Measurements from ENCODE around the gene NRIP1.

The NRIP1 gene

DNA sequence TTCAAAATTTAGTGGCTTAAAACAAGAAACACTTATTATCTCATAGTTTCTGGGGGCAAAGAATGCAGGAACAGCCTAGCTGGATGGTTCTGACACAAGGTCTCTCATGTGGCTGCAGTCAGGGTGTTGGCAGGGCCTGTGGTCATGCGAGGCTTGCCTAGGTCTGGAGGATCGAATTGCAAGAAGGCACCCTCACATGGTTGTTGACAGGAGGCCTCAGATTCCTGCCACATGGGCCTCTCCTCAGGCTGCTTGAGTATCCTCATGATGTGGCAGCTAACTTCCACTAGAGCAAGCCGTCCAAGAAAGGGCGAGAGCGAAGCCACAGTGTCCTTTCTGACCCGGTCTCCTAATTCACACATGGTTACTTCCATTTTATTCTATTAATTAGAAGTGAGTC, 6.2 kb upstream of the NRIP1 start:
- Histone ChIP-seq H2AK5ac (ENCODE audit: low read length, severe bottlenecking) (no peak overlapping the region), H2BK120ac (ENCODE audit: low read depth, low read length) (no peak overlapping the region), H3K4me2 (ENCODE audit: low read length, poor library complexity, severe bottlenecking) (no peak overlapping the region), H2BK5ac (ENCODE audit: low read depth, low read length, poor library complexity, severe bottlenecking) (no peak overlapping the region), H4K8ac (ENCODE audit: low read length) (no peak overlapping the region), H3K9ac (ENCODE audit: low read length) (no peak overlapping the region), H3K14ac (ENCODE audit: low read length in 2 of 2) (no peak overlapping the region), H3K4me1 (ENCODE audit: control insufficient read depth, insufficient read depth, low read depth, low read length) (no peaks in the 10 kb centered on the region), H3K27me3 (ENCODE audit: control insufficient read depth in 1 of 2, insufficient read depth in 1 of 2, low read length in 2 of 2) (no peaks in the 10 kb centered on the region), H3K23ac (ENCODE audit: low read length in 2 of 2) (no peak overlapping the region), H2BK12ac (ENCODE audit: low read length in 2 of 2) (no peak overlapping the region), H3K79me1 (replicated peaks; ENCODE audit: low read length, poor library complexity, severe bottlenecking) (no peaks in the 10 kb centered on the region), H4K91ac (ENCODE audit: low read length) (no peak overlapping the region), H2AFZ (ENCODE audit: low read depth, low read length) (no peak overlapping the region), H3K18ac (ENCODE audit: low read depth in 1 of 2, low read length in 2 of 2) (no peak overlapping the region), H3K27ac (ENCODE audit: low read length, poor library complexity, severe bottlenecking) (no peak overlapping the region), H3K4ac (ENCODE audit: low read depth in 1 of 2, low read length in 2 of 2) (no peak overlapping the region), H3K4me3 (ENCODE audit: insufficient read depth in 1 of 2, low read depth in 1 of 2, low read length in 2 of 2) (no peak overlapping the region), H3K36me3 (ENCODE audit: control insufficient read depth in 1 of 2, insufficient read depth in 2 of 2, low read depth in 1 of 2, low read length in 2 of 2) (no peaks in the 10 kb centered on the region), H2BK15ac (ENCODE audit: low read depth, poor library complexity, severe bottlenecking) (no peak overlapping the region), H3K9me3 (ENCODE audit: control insufficient read depth, low read length) (no peaks in the 10 kb centered on the region)
- WGBS, result 78% methylated on average over 5 of the region's 6 CpGs
- DNase-seq, result no peak

DNA sequence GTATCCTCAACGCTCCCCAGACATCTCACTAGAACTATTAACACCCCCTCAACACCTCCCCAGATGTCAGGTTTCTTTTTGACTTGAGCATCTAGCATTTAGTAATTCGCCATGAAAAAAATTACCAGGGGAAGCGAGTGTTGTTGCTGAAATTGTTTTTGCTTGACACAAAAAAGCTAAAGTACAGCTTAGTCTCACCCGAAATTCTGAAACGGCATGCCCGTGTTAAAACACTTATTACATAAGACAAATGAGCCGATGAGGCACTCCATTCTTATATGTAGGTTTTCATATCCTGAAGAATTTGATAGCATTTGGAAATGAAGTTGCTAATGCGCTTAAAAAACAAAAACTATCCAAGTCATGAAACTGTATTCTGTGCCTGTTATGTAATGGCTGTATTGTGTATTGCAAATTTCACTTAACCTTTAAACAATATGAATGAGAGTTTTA, 1.3 kb upstream of the NRIP1 start:
- Histone ChIP-seq H3K4me1 (ENCODE audit: control insufficient read depth, insufficient read depth, low read depth, low read length) (no peaks in the 10 kb centered on the region), H3K9ac (ENCODE audit: low read length) (peak overlapping the region; percentile 91), H3K23ac (ENCODE audit: low read length in 2 of 2) (no peak overlapping the region), H3K27ac (ENCODE audit: low read length, poor library complexity, severe bottlenecking) (peak overlapping the region; percentile 59), H3K4me2 (ENCODE audit: low read length, poor library complexity, severe bottlenecking) (peak overlapping the region; percentile 67), H3K79me1 (replicated peaks; ENCODE audit: low read length, poor library complexity, severe bottlenecking) (no peaks in the 10 kb centered on the region), H4K8ac (ENCODE audit: low read length) (no peak overlapping the region), H3K14ac (ENCODE audit: low read length in 2 of 2) (no peak overlapping the region), H4K91ac (ENCODE audit: low read length) (no peak overlapping the region), H3K4ac (ENCODE audit: low read depth in 1 of 2, low read length in 2 of 2) (no peak overlapping the region), H2BK15ac (ENCODE audit: low read depth, poor library complexity, severe bottlenecking) (no peak overlapping the region), H3K9me3 (ENCODE audit: control insufficient read depth, low read length) (no peaks in the 10 kb centered on the region), H2BK120ac (ENCODE audit: low read depth, low read length) (no peak overlapping the region), H3K4me3 (ENCODE audit: insufficient read depth in 1 of 2, low read depth in 1 of 2, low read length in 2 of 2) (peak overlapping the region in 1 of 2 experiments; percentile 78), H3K36me3 (ENCODE audit: control insufficient read depth in 1 of 2, insufficient read depth in 2 of 2, low read depth in 1 of 2, low read length in 2 of 2) (no peaks in the 10 kb centered on the region), H2BK5ac (ENCODE audit: low read depth, low read length, poor library complexity, severe bottlenecking) (no peak overlapping the region), H3K18ac (ENCODE audit: low read depth in 1 of 2, low read length in 2 of 2) (no peak overlapping the region), H2AFZ (ENCODE audit: low read depth, low read length) (no peak overlapping the region), H2AK5ac (ENCODE audit: low read length, severe bottlenecking) (no peak overlapping the region), H3K27me3 (ENCODE audit: control insufficient read depth in 1 of 2, insufficient read depth in 1 of 2, low read length in 2 of 2) (no peaks in the 10 kb centered on the region), H2BK12ac (ENCODE audit: low read length in 2 of 2) (no peak overlapping the region)
- DNase-seq, result no peak
- 36% methylated on average over 4 of the region's 8 CpGs for WGBS

DNA sequence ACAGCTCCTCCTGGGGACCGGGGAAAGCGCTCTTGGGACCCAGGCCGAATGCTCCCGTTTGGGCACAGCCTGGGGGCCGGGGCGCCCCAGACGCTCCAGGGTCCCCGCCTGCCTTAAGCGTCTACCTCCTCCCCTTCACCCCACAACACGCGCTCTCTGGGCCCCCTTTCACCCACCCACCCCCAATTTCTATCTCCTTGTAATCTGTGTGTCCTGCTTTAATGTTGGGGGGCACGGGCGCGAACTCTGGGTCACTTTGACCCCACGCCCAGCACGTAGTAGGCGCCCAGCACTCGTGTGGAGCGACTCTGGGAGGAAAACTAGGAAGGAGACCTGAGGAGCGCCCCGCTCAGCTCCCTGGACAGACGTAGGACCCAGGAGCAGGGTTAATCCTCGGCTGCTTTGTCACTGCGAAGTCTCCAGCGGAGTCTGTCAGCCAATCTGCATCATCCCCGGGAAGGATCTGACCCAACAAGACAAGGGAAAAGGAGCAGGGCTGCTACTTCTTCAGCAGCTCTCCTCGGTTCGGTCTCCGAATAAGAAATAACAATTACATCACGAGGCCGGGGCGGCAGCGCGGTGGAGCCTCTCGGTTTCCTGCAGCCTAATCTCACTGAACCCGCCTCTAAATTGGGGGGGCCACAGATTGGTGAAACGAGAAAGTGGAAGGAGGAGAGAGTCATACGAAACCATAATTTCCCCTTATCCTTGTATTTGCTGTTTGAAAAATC, 757 bp upstream of the NRIP1 start:
- Histone ChIP-seq H3K36me3 (ENCODE audit: control insufficient read depth in 1 of 2, insufficient read depth in 2 of 2, low read depth in 1 of 2, low read length in 2 of 2) (no peaks in the 10 kb centered on the region), H4K8ac (ENCODE audit: low read length) (peak overlapping the region; percentile 52), H3K4ac (ENCODE audit: low read depth in 1 of 2, low read length in 2 of 2) (no peak overlapping the region), H2AK5ac (ENCODE audit: low read length, severe bottlenecking) (no peak overlapping the region), H4K91ac (ENCODE audit: low read length) (no peak overlapping the region), H2BK12ac (ENCODE audit: low read length in 2 of 2) (no peak overlapping the region), H2BK5ac (ENCODE audit: low read depth, low read length, poor library complexity, severe bottlenecking) (no peak overlapping the region), H2BK120ac (ENCODE audit: low read depth, low read length) (no peak overlapping the region), H3K4me2 (ENCODE audit: low read length, poor library complexity, severe bottlenecking) (peak overlapping the region; percentile 67), H3K23ac (ENCODE audit: low read length in 2 of 2) (no peak overlapping the region), H3K18ac (ENCODE audit: low read depth in 1 of 2, low read length in 2 of 2) (peak overlapping the region in 1 of 2 experiments; percentile 91), H3K79me1 (replicated peaks; ENCODE audit: low read length, poor library complexity, severe bottlenecking) (no peaks in the 10 kb centered on the region), H3K9me3 (ENCODE audit: control insufficient read depth, low read length) (no peaks in the 10 kb centered on the region), H3K4me3 (ENCODE audit: insufficient read depth in 1 of 2, low read depth in 1 of 2, low read length in 2 of 2) (peak overlapping the region; percentile 78 to 93), H3K9ac (ENCODE audit: low read length) (peak overlapping the region; percentile 91), H3K27ac (ENCODE audit: low read length, poor library complexity, severe bottlenecking) (peak overlapping the region; percentile 59), H3K4me1 (ENCODE audit: control insufficient read depth, insufficient read depth, low read depth, low read length) (no peaks in the 10 kb centered on the region), H2AFZ (ENCODE audit: low read depth, low read length) (peak overlapping the region; percentile 67), H3K14ac (ENCODE audit: low read length in 2 of 2) (peak overlapping the region in 1 of 2 experiments; percentile 38), H2BK15ac (ENCODE audit: low read depth, poor library complexity, severe bottlenecking) (peak overlapping the region; percentile 89), H3K27me3 (ENCODE audit: control insufficient read depth in 1 of 2, insufficient read depth in 1 of 2, low read length in 2 of 2) (no peaks in the 10 kb centered on the region)
- DNase-seq, result peak; percentile 93
- 0% methylated on average over 31 of the region's 38 CpGs for WGBS

DNA sequence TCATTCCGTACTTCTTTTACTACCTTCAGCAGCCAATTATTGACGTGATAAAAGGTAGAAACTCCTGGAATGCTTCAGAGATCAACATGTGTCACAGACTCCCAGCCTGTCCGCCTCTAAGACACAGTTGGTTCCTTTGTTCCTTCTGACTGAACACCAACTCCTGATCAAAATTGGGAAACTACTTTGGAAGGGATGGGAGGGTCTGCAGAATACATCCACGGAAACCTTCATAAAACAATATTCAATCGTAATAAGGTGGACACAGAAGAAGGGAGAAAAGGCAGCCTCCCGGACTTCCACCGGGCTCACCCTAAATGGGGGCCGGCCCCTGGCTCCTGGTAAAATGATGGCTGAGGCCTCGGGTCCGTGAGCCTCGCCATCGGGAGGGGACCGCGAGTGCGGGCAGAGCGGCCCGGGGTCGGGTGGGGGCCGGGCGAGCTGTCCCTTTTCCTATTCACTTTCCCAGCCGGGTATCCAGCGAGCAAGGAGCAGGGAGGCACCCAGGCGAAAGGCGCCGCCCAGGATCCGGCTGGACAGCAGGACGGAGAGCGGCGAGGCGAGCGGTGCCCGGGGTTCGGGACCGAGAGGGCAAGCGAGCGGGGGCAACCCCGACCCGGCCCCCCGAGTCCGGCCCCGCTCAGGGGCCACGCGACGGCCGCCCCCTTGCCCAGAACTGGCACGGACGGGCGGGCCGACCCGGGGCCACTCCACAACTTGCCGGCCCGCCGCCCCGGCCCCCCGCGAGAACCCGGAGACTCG, 805 bp downstream of the NRIP1 start:
- Histone ChIP-seq H3K27me3 (ENCODE audit: control insufficient read depth in 1 of 2, insufficient read depth in 1 of 2, low read length in 2 of 2) (no peaks in the 10 kb centered on the region), H3K36me3 (ENCODE audit: control insufficient read depth in 1 of 2, insufficient read depth in 2 of 2, low read depth in 1 of 2, low read length in 2 of 2) (no peaks in the 10 kb centered on the region), H3K14ac (ENCODE audit: low read length in 2 of 2) (peak overlapping the region in 1 of 2 experiments; percentile 86), H3K9me3 (ENCODE audit: control insufficient read depth, low read length) (no peaks in the 10 kb centered on the region), H4K8ac (ENCODE audit: low read length) (peak overlapping the region; percentile 85), H3K79me1 (replicated peaks; ENCODE audit: low read length, poor library complexity, severe bottlenecking) (no peaks in the 10 kb centered on the region), H2AK5ac (ENCODE audit: low read length, severe bottlenecking) (no peak overlapping the region), H3K4me3 (ENCODE audit: insufficient read depth in 1 of 2, low read depth in 1 of 2, low read length in 2 of 2) (peak overlapping the region; percentile 93 to 96), H3K4ac (ENCODE audit: low read depth in 1 of 2, low read length in 2 of 2) (peak overlapping the region in 1 of 2 experiments; percentile 19), H3K27ac (ENCODE audit: low read length, poor library complexity, severe bottlenecking) (peak overlapping the region; percentile 72), H3K4me2 (ENCODE audit: low read length, poor library complexity, severe bottlenecking) (peak overlapping the region; percentile 30), H3K4me1 (ENCODE audit: control insufficient read depth, insufficient read depth, low read depth, low read length) (no peaks in the 10 kb centered on the region), H2BK15ac (ENCODE audit: low read depth, poor library complexity, severe bottlenecking) (peak overlapping the region; percentile 94), H2AFZ (ENCODE audit: low read depth, low read length) (no peak overlapping the region), H3K23ac (ENCODE audit: low read length in 2 of 2) (no peak overlapping the region), H3K18ac (ENCODE audit: low read depth in 1 of 2, low read length in 2 of 2) (peak overlapping the region; percentile 95 to 98), H2BK12ac (ENCODE audit: low read length in 2 of 2) (peak overlapping the region in 1 of 2 experiments; percentile 1), H4K91ac (ENCODE audit: low read length) (peak overlapping the region; percentile 94), H3K9ac (ENCODE audit: low read length) (peak overlapping the region; percentile 97), H2BK5ac (ENCODE audit: low read depth, low read length, poor library complexity, severe bottlenecking) (peak overlapping the region; percentile 96), H2BK120ac (ENCODE audit: low read depth, low read length) (peak overlapping the region; percentile 73)
- peak; percentile 58 for DNase-seq
- WGBS, result under 1% methylated on average over 38 of the region's 58 CpGs

Data from mesenchymal stem cell (in vitro differentiated cells and primary cell).